Endometrial microvascular endothelial cells (primary cell): ENCODE data around the gene DPYSL3. TPM values are rescaled to one million over a fixed set of nuclear protein-coding genes. Genes with fewer than 3 reads are reported as not detected.
"Not testable (repeated sequence)": the region's sequence is repeated elsewhere in the genome, so short reads cannot be mapped to it uniquely, and the experiment has no call there.

Experiments used
- in situ Hi-C: cut with HindIII; loops from 2 replicates; pipeline ENCODE4 v1.10.0; 2017; ENCODE audit warnings: low sequenced_read_pairs, low pct_unique_long_range_greater_than_20kb; ENCODE audit errors: inconsistent ontology term
- total RNA-seq: library from RNA; depleted of rRNA; stranded (reverse); fragments of >200 nt; gene quantifications from one replicate; pipeline ENCODE4 v1.2.3, GENCODE V29; 2015; ENCODE audit errors: inconsistent ontology term

Gene DPYSL3
- total RNA-seq, 1 donor from 2014 or later, result 67.1 TPM

- in situ Hi-C loops, result no loop called here
Observed at GRCh38 chr5:147390654-147391225, 119.1 kb downstream of the DPYSL3 start.

- in situ Hi-C loops, result no loop called here
Observed at GRCh38 chr5:147388184-147389108, 121.4 kb downstream of the DPYSL3 start.

- in situ Hi-C loops, result no loop called here
Observed at GRCh38 chr5:147387109-147387508, 122.8 kb downstream of the DPYSL3 start.

- in situ Hi-C loops, result no loop called here
Observed at GRCh38 chr5:147384346-147385193, 125.3 kb downstream of the DPYSL3 start.

- in situ Hi-C loops, result no loop called here
Observed at GRCh38 chr5:147382776-147383175, 127.1 kb downstream of the DPYSL3 start.

GRCh38 chr5:147381555-147381954, 128.3 kb downstream of the DPYSL3 start:
- in situ Hi-C loops, result no loop called here

GRCh38 chr5:147377682-147378081, 132.2 kb downstream of the DPYSL3 start:
- in situ Hi-C loops, result no loop called here

GRCh38 chr5:147375151-147375550, 134.7 kb downstream of the DPYSL3 start:
- in situ Hi-C loops, result no loop called here

GRCh38 chr5:147373328-147373727, 136.5 kb downstream of the DPYSL3 start:
- in situ Hi-C loops, result no loop called here

- in situ Hi-C loops, result no loop called here
Observed at GRCh38 chr5:147372191-147372590, 137.7 kb downstream of the DPYSL3 start.

GRCh38 chr5:147371290-147371689, 138.6 kb downstream of the DPYSL3 start:
- in situ Hi-C loops, result no loop called here

- in situ Hi-C loops, result no loop called here
Observed at GRCh38 chr5:147369742-147370374, 140.0 kb downstream of the DPYSL3 start.

- in situ Hi-C loops, result not testable (repeated sequence)
Observed at GRCh38 chr5:147367381-147367780, 142.5 kb downstream of the DPYSL3 start.

GRCh38 chr5:147361441-147362175, 148.3 kb downstream of the DPYSL3 start:
- in situ Hi-C loops, result no loop called here

- in situ Hi-C loops, result no loop called here
Observed at GRCh38 chr5:147360816-147361215, 149.1 kb downstream of the DPYSL3 start.

- in situ Hi-C loops, result no loop called here
Observed at GRCh38 chr5:147359581-147359980, 150.3 kb downstream of the DPYSL3 start.

GRCh38 chr5:147359101-147359500, 150.8 kb downstream of the DPYSL3 start:
- in situ Hi-C loops, result no loop called here

- in situ Hi-C loops, result no loop called here
Observed at GRCh38 chr5:147349241-147349640, 160.6 kb downstream of the DPYSL3 start.
